ENCODE measurements around the gene PEPD.

Gene PEPD

DNA sequence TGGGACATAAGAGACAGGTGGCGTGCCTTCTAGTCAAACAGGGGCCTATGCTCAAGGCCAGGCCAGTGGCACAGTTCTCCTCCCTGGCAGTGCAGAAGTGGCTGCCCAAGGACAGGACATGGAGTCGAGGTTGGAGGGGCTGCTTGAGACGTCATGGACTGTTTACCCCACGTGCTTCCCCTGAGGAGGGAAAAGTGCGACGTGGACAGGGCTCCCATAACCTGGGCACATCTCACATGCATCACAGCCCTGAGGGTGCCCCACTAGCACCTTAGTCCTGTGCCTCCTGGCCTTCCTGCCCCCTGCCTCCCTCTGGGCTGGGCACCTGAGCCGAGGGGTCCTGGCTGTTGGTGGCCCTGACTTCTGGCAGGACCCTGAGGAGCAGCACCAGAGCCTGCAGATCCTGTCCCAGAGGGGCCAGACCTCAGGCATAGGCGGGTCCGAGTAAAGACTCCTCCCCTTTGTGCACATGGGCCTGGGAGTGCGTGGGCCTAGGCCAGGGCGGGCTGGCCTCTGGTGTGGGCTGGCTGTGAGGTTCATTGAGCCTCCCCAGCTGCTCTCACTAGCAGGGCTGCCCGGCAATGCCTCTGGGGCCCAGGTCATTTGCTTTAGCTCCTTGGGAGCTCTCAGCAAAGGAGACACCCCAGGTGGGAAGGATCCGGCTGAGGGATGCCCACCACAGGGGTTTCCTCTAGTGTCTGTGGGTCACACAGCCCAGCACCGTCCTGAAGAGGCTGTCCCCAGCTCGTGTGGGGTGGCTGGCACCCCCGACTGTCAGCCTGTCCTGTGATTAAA is 82.4 kb downstream of the PEPD start:
- DNase-seq (ENCODE audit: low read depth) = no peak

DNA sequence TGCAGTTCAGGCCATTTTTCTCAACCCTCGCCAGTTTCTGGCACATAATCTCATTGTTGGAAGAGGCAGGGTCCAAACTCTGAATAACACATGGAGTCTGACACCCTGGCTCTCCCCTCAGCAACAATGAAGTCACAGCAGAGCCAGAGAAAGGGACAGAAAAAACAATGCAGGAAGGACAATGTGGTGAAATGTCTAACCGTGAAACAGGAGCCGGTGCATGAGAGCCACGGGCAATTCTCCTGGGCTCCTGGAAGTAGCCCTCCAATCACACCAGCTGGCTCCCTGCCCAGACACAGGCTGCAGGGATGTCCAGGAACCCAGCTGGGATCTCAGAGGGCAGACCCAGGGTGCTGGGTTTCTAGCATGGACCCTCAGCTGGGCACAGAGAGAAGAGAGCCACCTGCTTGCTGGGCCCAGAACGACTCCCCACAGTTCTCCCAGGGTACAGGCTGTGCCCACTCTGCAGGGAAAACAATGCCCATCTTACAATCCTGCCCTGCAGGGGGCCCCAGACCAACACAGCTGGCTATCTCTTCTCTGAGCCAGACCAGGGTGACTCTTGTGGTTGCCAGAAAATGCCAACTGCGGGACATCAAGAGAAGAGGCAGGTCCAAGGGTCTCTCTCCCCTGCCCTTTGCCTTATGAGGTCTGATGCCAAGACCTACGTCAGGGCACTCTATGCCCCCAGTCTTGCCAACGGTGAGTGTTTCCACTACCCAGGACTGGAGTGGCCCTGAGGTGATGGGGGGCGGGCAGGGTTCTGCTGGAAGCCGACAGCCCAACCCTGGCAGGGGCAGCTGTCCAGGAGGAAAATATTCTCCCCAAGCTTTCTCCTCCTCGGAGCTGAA is 83.5 kb downstream of the PEPD start:
- no peak for DNase-seq (ENCODE audit: low read depth)

DNA sequence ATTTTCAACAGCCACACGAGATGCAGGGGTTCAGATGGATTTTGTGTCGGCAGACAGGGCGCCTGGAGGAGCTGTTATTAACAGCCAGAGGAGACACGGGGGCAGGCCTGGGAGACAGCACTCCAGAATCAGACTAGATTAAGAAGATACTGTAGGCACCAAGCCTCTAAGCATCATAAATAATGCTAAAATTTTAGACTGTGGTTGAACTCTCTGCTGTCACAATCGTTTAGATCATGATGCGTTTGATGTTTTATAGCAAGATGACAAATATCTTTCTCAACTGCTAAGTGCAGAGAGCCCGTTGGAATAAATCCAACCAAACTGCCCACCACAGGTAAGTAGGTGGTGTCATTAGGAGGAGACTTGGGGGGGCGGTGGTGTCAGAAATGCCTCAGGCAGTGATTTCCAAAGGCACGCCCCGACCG is 84.2 kb downstream of the PEPD start:
- no peak for DNase-seq (ENCODE audit: low read depth)

DNA sequence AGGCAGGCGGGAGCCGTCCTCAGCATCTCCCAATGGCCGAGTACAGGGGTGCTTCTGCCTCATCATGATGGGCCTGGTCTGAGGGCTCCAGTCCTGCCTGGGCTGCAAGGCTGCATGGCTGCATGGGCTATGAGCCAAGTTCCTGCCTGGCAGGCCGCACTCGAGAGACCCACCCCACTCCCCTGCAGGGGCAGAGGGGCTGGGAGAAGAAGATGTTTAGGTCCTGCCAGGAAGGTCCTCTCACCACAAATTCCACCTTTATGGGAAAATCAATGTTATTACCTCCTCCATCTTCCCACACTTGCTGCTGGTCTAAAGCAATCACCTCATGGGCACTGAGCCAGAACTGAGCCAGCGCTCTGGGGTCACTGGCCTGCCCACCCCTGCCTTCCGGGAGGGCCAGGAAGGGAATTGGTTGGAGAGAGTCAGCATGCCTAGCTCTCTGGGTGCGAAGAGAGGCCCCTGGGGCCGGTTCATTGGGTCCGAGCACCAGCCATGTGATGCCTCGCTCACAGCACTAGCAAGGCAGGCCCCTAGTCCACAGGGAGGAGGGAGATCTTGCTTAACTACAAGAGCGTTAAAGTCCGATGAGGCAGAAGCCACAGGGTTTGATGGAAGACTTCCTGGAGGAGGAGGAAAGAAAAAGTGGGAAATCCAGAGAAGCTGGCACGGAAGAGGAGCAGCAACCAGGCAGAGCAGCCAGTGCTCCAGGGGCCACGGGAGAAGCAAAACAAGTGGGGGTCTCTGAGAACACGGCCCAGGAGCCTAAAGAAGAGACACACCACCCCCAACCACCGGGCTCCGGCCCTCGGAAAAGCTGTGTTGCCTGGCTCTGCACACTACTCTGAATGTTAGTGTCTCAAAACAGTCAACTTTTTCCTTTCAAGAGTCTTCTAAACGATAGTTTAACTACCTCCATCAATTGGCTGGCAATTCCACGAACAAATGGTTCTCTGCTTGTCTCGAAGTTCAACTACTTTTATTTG is 84.9 kb downstream of the PEPD start:
- no peak for DNase-seq (ENCODE audit: low read depth)

DNA sequence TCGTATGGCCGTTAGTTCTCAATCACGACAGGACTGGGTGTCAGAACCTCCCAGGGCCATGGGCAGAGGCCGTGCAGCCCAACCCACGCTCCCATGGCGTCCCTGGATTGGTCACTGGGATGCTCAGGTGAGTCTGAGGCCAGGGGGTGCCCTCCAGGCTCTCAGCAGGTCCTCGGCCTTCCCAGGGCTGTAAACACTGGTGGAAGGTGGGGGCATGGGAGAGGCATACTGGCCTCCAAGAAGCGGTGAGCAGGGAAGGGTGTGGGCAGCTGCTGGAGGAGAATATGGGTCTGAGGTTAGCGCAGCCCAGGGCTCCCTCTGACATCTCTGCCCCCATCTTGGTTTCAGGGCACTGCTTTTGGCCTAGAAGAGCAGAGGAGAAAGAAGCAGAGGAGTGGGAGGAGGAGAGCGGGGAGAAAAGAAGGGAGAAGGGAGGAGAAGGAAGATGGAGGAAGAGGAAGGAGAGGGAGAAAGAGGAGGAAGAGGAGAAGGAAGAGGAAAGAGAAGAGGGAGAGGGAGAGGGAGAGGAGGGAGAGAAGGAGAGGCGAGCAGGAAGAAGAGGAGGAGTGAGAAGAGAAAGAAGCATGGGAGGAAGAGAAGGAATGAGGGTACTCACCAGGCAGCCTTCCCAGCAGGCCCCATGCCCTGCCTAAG is 85.8 kb downstream of the PEPD start:
- DNase-seq (ENCODE audit: low read depth) = no peak

DNA sequence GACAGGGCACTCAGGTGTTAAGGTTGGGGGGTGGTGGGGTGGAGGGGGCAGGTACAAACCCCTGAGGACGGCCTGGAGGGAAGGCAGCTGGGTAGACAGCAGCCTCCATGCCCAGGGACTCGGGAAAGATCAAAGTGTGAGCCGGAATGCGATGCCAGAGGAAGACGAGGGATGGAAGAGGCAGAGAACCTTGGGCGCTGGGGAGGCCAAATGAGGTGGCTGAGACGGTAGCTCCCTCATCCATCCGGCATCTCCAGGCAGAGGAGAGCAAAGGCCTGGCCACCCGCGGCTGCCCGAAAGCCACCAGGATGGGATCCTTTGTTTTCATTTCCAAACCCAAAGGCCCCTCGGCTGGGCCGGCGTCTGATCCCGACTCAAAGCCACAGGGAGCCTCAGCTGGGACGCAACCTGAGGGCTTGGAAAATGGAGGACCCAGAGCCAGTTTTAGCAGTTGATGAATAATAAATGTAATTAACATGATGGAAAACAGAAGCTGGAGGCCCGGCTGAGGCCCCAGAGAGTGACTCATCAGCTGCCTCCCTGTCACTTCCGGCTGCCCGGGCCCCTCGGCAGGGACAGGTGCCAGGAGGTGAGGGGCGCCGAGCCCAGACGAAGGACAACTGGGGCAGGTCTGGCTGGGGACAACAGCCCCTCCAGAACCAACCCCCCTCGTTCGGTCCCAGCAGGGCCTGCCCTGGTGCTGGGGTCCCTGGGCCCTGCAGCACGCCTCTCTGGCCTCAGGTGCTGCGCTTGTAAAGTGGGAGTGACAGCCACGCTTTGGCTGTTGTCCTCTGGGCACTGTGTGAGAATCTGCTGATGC is 86.5 kb downstream of the PEPD start:
- DNase-seq (ENCODE audit: low read depth) = no peak

DNA sequence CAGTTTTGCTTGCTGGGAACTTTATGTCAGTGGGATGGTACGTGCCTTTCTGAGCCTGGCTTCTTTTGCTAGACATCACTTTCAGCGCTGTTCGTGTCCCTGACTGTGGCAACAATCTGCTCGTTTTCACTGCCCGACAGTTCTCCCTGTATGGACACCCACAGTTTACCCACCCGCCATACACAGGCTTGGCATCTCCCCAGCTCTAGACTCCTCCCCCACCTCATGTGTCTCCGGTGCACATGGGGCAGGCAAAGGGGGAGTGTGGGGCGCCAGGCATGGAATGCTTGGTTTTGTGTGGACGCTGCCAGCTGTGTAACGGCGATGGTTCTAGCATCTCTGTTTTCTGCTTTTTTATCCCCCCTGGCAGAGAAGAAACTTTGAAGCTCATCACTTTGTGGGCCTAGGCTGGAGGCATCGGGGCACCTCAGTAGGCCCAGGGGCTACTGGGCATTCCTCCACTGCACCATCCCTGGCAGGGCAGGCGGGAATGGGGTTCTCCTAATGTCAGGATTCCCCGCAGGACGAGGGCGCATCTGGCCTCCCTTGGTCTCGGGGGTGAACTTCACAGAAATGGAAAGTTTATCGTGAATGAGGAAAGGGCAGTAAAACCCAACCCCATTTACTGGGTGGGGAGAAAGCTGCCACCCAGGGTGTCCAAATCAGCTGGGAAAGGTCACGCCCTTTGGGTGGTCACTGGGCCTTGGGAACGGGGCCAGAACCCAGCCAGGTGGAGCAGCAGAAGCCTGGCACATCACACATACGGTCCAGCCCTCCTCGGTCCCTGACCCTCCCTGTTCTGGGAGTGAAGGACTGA is 87.3 kb downstream of the PEPD start:
- DNase-seq (ENCODE audit: low read depth) = no peak

DNA sequence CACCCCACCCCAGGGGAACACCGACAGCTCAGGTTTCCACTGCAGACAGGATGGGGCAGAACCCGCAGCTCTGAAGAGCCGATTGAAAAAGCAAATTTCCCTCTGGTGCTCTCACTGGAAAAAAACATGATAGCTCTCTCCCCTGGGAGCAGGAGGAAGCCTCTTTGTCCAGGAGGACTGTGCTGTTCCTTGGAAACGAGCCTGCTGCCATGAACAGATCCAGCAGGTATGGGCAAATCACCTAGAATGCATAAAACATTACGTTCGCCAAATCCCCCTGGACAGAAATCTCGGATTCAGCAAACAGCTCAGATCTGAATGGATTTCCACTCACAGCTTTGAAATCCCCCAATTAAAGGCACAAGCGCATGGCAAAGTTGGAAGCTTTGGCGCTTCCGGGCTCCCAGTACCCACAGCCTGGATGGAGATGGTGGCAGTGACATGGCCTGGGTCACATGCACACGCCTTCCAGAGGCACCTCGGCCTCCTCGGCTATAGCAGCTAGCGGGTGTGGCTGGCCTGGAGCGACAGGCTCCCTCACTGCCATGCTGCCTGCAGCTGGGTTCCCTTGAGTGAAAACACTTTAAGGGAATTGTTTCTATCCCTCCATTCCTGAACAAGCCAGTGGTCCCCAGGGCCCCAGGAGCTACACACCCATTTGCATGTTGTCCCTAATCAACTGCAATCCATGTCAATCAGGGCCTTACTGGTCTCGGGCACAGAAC is 89.0 kb downstream of the PEPD start:
- DNase-seq (ENCODE audit: low read depth) = no peak

DNA sequence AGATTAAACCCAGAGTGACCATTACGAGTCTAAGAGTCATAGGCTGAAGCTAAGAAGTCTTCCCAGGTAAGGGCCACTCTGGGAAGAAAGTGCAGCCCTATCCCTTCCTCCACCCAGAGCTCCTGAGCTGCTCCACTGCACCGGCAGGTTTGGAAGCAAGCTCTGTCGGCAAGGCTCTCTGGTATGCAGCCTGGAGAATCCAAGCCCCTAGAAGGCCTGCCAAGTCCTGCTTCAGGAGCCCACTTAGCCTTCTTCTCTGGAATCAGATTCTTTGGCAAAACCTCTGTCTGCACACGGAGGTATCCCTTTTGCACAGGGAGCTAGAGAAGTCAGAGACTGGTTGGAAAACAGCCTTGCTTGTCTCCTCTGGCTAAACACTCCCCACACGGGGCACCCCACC is 89.6 kb downstream of the PEPD start:
- no peak for DNase-seq (ENCODE audit: low read depth)

DNA sequence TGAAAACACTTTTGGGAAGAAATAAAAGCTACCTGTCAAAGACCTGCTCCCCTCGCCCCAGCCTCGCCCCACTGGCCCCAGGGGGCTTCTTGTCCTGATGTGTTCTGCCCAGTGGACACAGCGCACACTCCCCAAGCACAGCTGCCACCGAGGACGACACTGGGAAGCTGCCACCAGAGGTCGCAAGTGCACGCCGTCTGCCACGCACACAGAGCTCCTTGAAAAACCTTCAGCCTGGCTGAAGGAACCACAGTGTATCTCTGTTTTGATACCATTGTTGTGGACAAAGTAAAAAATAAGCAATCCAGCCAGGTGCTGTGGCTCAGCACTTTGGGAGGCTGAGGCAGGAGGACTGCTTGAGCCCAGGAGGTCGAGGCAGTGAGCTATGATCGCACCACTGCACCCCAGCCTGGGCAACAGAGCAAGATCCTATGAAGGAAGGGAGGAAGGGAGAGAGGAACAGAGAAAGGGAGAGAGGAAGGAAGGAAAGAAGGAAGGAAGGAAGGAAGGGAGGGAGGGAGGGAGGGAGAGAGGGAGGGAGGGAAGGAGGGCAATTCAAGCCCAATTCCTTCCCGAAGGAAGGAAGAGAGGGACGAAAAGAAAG is 90.8 kb downstream of the PEPD start:
- DNase-seq (ENCODE audit: low read depth) = peak; percentile 32

DNA sequence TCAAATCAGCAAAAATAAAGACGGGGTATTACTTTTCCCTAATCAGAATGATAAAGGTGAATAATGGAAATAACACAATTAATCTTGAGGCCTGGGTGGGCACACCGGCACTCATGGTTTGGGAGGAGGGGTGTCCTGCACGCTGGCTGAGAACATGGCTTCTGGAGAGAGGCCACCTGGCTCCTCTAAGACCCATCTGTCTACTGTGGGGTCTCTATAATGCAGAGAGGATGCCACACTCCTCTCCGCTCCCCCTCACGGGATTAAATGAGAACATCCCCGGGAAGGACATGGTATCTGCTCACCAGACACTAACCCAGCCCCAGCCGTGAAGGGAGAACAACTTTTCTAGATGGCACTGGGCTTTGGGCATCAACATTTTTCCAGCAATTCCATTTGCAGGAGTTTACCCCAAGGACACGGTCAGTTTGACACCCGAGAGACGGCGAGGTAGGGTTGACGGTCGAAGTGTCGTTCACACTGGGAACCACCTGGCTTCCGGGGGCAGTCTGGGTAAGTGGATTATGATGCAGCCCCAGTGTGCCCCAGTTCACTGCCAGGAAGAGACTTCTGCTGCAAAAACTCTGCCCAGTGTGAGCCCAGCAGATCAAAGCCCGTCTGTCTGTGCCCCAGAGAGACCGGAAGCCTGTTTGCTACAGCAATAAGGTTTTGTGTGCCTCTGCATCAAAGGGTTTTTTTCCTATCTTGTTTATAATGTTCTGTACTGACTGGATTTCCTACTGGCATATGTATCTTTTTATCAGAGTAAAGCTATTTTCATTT is 91.5 kb downstream of the PEPD start:
- DNase-seq (ENCODE audit: low read depth) = no peak

DNA sequence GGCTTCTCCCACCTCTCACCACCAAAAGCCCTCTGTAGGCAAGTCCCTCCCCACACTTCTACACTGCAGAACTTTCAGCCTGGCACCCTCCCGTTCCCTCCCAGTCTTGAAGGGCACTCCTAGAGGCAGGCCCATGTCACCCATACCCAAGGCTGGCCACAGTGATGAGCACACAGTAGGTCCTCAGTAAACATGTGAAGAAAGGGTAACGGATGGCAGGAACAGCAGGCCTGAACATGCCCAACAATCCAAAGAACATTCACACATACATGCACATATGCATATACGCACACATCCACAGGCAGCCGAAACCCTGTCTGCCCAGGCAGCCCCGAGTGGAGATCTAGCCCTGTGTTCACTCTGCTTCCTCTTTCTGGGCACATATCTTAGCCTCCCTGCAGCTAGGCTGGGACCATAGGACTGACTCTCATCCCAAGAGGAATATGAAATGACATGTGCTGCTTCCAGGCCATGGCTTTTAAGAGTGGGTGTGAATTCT is 92.9 kb downstream of the PEPD start:
- no peak for DNase-seq (ENCODE audit: low read depth)

DNA sequence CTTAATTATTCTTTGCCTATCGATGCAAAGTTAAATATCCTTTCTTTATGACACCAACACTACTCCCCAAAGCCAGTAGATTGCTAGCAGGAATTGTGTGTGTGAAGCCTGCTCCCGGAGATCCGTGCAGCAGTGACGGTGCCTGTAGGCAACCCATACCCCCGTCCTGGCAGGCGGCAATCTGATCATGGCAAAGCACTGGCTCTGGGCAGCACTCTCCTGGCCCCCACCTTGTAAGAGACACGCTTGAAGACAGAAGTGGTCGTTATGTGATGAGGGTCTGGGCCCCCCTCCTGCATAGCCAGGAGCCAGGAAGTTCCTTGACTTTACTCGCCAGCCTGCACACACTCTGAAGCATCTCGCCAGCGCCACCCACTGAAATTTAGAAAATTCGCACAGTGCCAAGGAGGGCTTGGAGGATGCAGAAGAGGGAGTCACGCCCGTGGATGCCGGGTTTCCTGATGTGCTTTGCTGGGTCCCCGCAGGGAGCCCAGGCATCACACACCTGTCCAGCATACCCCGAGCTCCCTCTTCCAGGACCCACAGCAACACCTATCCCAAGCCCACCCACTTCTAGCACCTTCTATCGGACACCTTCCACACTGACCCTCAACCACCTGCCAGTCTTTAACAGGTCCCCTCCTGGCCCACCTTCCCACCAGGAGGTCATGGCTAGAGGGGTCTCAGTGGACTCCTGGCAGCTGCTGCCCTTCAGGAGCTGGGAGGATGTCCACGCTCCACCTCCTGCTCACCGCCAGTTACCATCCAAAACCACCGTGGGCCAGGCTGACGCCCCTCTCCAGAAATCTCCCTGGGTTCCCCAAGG is 93.6 kb downstream of the PEPD start:
- DNase-seq (ENCODE audit: low read depth) = no peak

DNA sequence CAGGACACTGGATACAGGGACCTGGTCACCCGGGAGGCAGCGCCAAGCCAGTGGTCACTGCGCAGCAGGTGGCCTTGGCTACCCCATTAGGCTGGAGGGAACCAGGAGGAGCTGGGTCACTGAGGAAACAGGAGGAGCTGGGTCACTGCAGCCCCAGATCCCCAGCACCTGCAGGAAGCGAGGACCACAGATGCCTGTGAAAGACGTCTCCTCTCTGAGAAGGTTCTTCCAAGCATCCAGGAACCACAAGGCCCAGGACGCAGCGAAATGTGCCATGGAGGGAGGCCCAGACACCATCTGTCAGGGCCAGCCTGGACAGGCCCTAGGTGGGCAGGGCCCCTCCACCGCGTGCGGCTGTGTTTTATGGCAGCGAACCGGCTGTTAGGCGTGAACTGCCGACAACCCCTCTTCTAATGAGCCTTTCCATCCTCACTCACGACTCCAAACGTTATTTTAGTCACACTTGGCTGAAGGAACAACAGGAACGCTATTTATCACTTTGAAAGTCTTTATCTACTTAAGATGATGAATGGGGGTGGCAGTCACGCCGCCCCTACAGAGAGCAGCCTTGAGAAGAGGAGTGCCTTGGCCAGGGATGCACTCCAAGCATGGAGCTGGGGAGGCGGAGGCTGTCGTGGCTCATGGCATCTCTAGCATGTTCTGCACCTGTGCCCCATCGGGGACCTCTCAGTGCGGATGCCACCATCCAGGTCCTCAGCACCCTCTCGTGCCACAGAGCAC is 94.8 kb downstream of the PEPD start:
- no peak for DNase-seq (ENCODE audit: low read depth)

DNA sequence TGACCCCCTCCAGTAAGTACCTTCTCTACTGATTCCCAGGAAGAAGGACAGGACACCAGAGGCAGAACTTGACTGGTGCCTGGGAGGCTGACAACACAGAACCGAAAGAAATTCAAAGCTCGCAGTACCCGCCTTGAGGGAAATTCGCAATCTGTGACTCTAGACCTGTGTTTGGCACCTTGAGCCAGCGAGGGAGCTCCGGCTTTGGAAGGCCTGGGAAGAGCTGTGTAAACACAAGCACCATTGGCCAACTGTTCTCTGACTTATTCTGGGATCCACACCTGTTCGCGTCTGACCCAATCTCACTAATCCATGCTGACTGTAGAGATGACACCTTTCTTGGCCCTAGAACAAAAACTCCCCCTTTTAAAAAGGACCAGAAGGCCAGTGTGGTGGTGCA is 97.4 kb downstream of the PEPD start:
- DNase-seq (ENCODE audit: low read depth) = no peak
